HepG2 (cell line): Measurements from ENCODE around the gene PKMYT1. TPM values are rescaled to one million over a fixed set of nuclear protein-coding genes. Genes with fewer than 3 reads are reported as not detected.
A peak's percentile ranks its signal among the peaks of the same experiment; 100 is the strongest.

Experiments used
- ATF5 ChIP-seq: sonication (generic); formaldehyde crosslinking; IDR thresholded peaks from 2 replicates; pipeline ENCODE4 v1.4.0; 2020; ENCODE audit warnings: mild to moderate bottlenecking, low read depth, missing genetic modification reagents
- FUBP1 ChIP-seq: sonication (generic); formaldehyde crosslinking; IDR thresholded peaks from 2 replicates; pipeline ENCODE4 v1.5.1; 2020; ENCODE audit warnings: missing genetic modification reagents, mild to moderate bottlenecking, borderline replicate concordance
- HNF4A ChIP-seq: sonication (generic); formaldehyde crosslinking; IDR thresholded peaks from 2 replicates; pipeline ENCODE4 v1.4.0; 2020; ENCODE audit warnings: missing genetic modification reagents
- HOXA9 ChIP-seq: sonication (generic); formaldehyde crosslinking; IDR thresholded peaks from 2 replicates; pipeline ENCODE4 v1.8.1; 2022; ENCODE audit warnings: missing genetic modification reagents, mild to moderate bottlenecking, moderate library complexity, borderline replicate concordance
- MXI1 ChIP-seq: IDR thresholded peaks from 3 replicates; pipeline ENCODE4 v1.6.1; 2012; ENCODE audit warnings: low read depth, low read length, inconsistent platforms, borderline replicate concordance
- NR3C1 ChIP-seq: sonication (generic); formaldehyde crosslinking; IDR thresholded peaks from 2 replicates; pipeline ENCODE4 v1.4.0; 2020; ENCODE audit warnings: missing genetic modification reagents
- RERE ChIP-seq: IDR thresholded peaks from 2 replicates; pipeline ENCODE4 v1.6.1; 2016; ENCODE audit warnings: low read depth, missing genetic modification reagents, missing compliant biosample characterization
- SIX4 ChIP-seq: sonication (generic); formaldehyde crosslinking; IDR thresholded peaks from 2 replicates; pipeline ENCODE4 v1.4.0; 2020; ENCODE audit warnings: missing genetic modification reagents
- STAT5B ChIP-seq: sonication (generic); formaldehyde crosslinking; IDR thresholded peaks from 2 replicates; pipeline ENCODE4 v1.4.0; 2020; ENCODE audit warnings: missing genetic modification reagents
- TBX3 ChIP-seq: fragments of 450-650 bp; IDR thresholded peaks from 2 replicates; pipeline ENCODE4 v1.6.1; 2017; ENCODE audit warnings: antibody characterized with exemption, mild to moderate bottlenecking, inconsistent platforms, borderline replicate concordance
- ZBTB46 ChIP-seq: sonication (generic); formaldehyde crosslinking; IDR thresholded peaks from 2 replicates; pipeline ENCODE4 v1.4.0; 2020; ENCODE audit warnings: mild to moderate bottlenecking, missing genetic modification reagents, borderline replicate concordance
- ZFP62 ChIP-seq: sonication (generic); formaldehyde crosslinking; IDR thresholded peaks from 2 replicates; pipeline ENCODE4 v1.4.0; 2020; ENCODE audit warnings: missing genetic modification reagents
- ZFY ChIP-seq: sonication (generic); formaldehyde crosslinking; IDR thresholded peaks from 2 replicates; pipeline ENCODE4 v1.4.0; 2020; ENCODE audit warnings: missing genetic modification reagents
- ZNF207 ChIP-seq: fragments of 450-650 bp; IDR thresholded peaks from 2 replicates; pipeline ENCODE4 v1.6.1; 2016; ENCODE audit warnings: antibody characterized with exemption, borderline replicate concordance
- ZNF230 ChIP-seq: sonication (generic); formaldehyde crosslinking; IDR thresholded peaks from 2 replicates; pipeline ENCODE4 v1.4.0; 2020; ENCODE audit warnings: mild to moderate bottlenecking, missing genetic modification reagents
- ZNF496 ChIP-seq: sonication (generic); formaldehyde crosslinking; IDR thresholded peaks from 2 replicates; pipeline ENCODE4 v1.8.1; 2023; ENCODE audit warnings: mild to moderate bottlenecking, moderate library complexity, missing genetic modification reagents; ENCODE audit not compliant: insufficient replicate concordance
- ZNF670 ChIP-seq: sonication (generic); formaldehyde crosslinking; IDR thresholded peaks from 2 replicates; pipeline ENCODE4 v1.8.0; 2022; ENCODE audit warnings: mild to moderate bottlenecking, missing genetic modification reagents, borderline replicate concordance
- ZNF775 ChIP-seq: sonication (generic); formaldehyde crosslinking; IDR thresholded peaks from 2 replicates; pipeline ENCODE4 v1.4.0; 2020; ENCODE audit warnings: missing genetic modification reagents, mild to moderate bottlenecking, moderate library complexity, borderline replicate concordance
- polyA plus RNA-seq, 8 experiments: library from polyadenylated mRNA; depleted of rRNA in 3 of 8; stranded (reverse) in 7 of 8; unstranded in 1 of 8; fragments of >200 nt; fragmentation: Illumina TruSeq in 4 of 8; extraction: Trizol in 4 of 8; gene quantifications; 2 replicates each; pipeline versions ENCODE4 v1.2.1 to v1.2.3, GENCODE V29; 2011 to 2016; ENCODE audit warnings: low read depth in 4 of 8, missing spikeins in 1 of 8, mixed read lengths in 1 of 8; ENCODE audit not compliant: insufficient read depth in 1 of 8
- total RNA-seq, 5 experiments: library from RNA; depleted of rRNA; stranded (reverse); fragments of >200 nt; fragmentation: Illumina TruSeq; extraction: Trizol; gene quantifications; 2 replicates each; pipeline ENCODE4 v1.2.3, GENCODE V29; 2016; ENCODE audit warnings: low read depth in 1 of 5

Gene PKMYT1
- total and polyA plus RNA-seq, 2 of the 13 experiments (the other 11 are each of a cell fraction or from before 2014, with no cell fraction given): 7.0 to 27.8 TPM

GRCh38 chr16:3020604-3021448 is 40.6 kb upstream of the PKMYT1 start (continued):
- TF ChIP-seq MXI1 (no peak; the same call in 2 of the 3 replicates), STAT5B (CRISPR knock-in tag) (no peak; the same call in 1 of the 2 replicates), TBX3 (0 out of 2 replicates have a peak, but pooled peaks have one; percentile 25), ZBTB46 (CRISPR knock-in tag) (peak; percentile 95; the same call in 1 of the 2 replicates), ZNF775 (CRISPR knock-in tag) (no peak), NR3C1 (CRISPR knock-in tag) (no peak), ZNF670 (CRISPR knock-in tag) (peak; percentile 54; the same call in 1 of the 2 replicates), HNF4A (CRISPR knock-in tag) (0 out of 2 replicates have a peak, but pooled peaks have one; percentile 12), ZNF230 (CRISPR knock-in tag) (no peak; the same call in 1 of the 2 replicates), SIX4 (CRISPR knock-in tag) (no peak), ZNF207 (no peak), ZFY (CRISPR knock-in tag) (0 out of 2 replicates have a peak, but pooled peaks have one; percentile 24), RERE (CRISPR knock-in tag) (peak; percentile 58; the same call in 1 of the 2 replicates), ZFP62 (CRISPR knock-in tag) (no peak), HOXA9 (no peak), ZNF496 (no peak), ATF5 (CRISPR knock-in tag) (no peak), FUBP1 (no peak)
